Testis (tissue), 2 donors: ENCODE data around the gene NPDC1.

Experiments used
- CTCF ChIP-seq, 3 experiments: fragments of 450-650 bp in 2 of 3; fragments of 200-600 bp in 1 of 3; sonication (generic) in 1 of 3; IDR thresholded peaks; one replicate each; pipeline ENCODE4 v1.5.1; 2016 to 2019; ENCODE audit warnings: antibody characterized with exemption in 3 of 3, mild to moderate bottlenecking in 2 of 3, moderate library complexity in 1 of 3
- POLR2A ChIP-seq: fragments of 450-650 bp; IDR thresholded peaks from one replicate; pipeline ENCODE4 v1.6.1; 2017; ENCODE audit warnings: antibody characterized with exemption, mild to moderate bottlenecking, moderate library complexity

DNA sequence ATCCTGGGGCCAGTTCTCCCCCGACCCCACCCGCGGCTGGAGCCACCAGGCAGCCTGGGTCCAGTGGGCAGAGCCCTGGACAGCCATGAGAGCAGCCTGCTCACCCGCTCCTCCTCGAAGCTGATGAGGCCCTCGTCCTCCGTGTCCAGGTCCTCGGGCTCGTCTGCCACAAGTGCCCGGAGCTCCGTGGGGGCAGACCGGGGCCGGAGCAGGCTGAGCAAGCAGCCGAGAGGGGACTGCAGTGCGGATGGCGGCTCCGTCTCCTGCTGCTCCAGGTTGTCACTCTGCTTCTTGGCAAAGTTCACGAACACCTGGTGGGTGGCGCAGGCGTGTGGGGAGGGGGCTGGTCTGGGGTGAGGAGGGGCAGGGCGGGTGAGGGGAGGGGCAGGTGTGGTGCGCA lies 37.7 kb downstream of the NPDC1 start:
- TF ChIP-seq POLR2A: no peak
- no peak for TF ChIP-seq CTCF (IDR thresholded peaks at IDR 0.05)
